ENCODE results near the gene FDXACB1. TPM values are rescaled to one million over a fixed set of nuclear protein-coding genes. Genes with fewer than 3 reads are reported as not detected.

Gene FDXACB1
- total and polyA plus RNA-seq, 9 of the 15 experiments (the other 6 are each of a cell fraction or from before 2014, with no cell fraction given) = 3.2 to 7.5 (median 5.3) TPM

DNA sequence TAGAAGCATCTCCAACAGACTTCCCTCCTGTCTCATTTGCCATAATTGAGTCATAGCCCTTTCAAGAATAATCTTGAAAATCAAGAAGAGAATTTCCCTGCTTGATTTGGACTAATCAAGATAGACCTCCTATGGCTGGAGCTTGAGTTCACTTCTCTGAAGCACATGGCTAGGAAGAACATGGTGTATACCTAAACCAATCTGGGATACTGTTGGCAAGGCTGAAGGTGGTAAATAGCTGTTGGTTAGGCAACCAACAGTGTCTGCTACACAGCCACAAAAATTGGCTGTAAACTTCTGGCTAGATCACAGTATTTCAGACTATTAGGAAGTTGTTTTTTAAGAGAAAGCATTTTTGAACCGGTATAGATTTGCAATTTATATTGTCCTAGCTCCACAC, 27.7 kb upstream of the FDXACB1 start:
- no TSS peak for BruUV-seq (replicated peaks)
- POLR2A ChIA-PET = interaction anchor here (1.0 kb wide), 1 partner anchor 18 kb away, joined by 3 read pairs; no protein-coding TSS in a partner anchor
- Histone ChIP-seq H3K9me3 (replicated peaks; ENCODE audit: control insufficient read depth, insufficient read depth, low read depth, low read length) (peaks cover 5% of the 10 kb centered on the region; the same call in 1 of the 2 replicates), H3K79me2 (ENCODE audit: control insufficient read depth, insufficient read depth, low read length) (no peaks in the 10 kb centered on the region), H4K20me1 (replicated peaks; ENCODE audit: control insufficient read depth, insufficient read depth, low read length) (no peaks in the 10 kb centered on the region), H3K9me1 (ENCODE audit: control insufficient read depth, insufficient read depth, low read length) (no peaks in the 10 kb centered on the region), H3K4me2 (ENCODE audit: insufficient read depth, low read length) (no peak overlapping the region), H3K4me3 (no peak overlapping the region), H3K4me1 (replicated peaks in 1 of 2; ENCODE audit: control insufficient read depth in 2 of 2, insufficient read depth in 2 of 2, low read length in 2 of 2) (peaks cover 17 to 28% of the 10 kb centered on the region in 2 experiments; a peak in 4 of 5 replicates), H2AFZ (ENCODE audit: low read depth, low read length) (peak overlapping the region; percentile 69; the same call in 1 of the 2 replicates), H3K36me3 (ENCODE audit: control insufficient read depth, insufficient read depth, low read length) (no peaks in the 10 kb centered on the region), H3K27me3 (ENCODE audit: control insufficient read depth in 2 of 2, insufficient read depth in 2 of 2, low read length in 2 of 2) (no peaks in the 10 kb centered on the region), H3K9ac (ENCODE audit: insufficient read depth in 1 of 2, low read depth in 2 of 2, low read length in 2 of 2) (no peak overlapping the region), H3K27ac (ENCODE audit: extremely low read depth, low read depth, low read length) (no peak overlapping the region)
- in situ Hi-C loops (cut with MboI) (no loop called here), intact Hi-C loops (cut with micrococcal nuclease) (no loop called here)
- TF ChIP-seq SRSF9 (IDR thresholded peaks at IDR 0.05; ENCODE audit: borderline replicate concordance, low read depth, low read length) (no peak), SRSF3 (IDR thresholded peaks at IDR 0.05; ENCODE audit: insufficient read depth, low read length) (no peak)
- WGBS (ENCODE audit: insufficient coverage, low coverage, missing lambda C conversion rate) = 44% methylated on average over 1 of the region's 1 CpG
- no peak for DNase-seq (ENCODE audit: extremely low read depth in 1 of 4, low spot score in 3 of 4)
- no peak for ATAC-seq
- FAIRE-seq = no peak
- CTCF ChIA-PET (ENCODE audit: low intra/inter-chr PET ratio) = no interaction called here

DNA sequence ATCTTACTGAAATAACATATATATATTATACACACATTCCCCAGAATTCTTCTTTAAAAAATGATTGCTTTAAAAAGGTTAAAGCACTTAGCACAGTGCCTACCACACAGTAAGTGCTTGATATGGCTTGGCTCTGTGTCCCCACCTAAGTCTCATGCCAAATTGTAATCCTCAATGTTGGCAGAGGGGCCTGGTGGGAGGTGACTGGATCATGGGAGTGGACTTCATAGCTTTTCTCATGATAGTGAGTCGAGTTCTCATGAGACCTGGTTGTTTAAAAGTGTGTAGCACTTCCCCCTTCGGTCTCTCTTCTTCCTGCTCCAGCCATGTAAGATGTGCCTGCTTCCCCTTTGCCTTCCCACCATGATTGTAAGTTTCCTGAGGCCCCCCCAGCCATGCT, 26.4 kb upstream of the FDXACB1 start:
- H3K27me3 ChIP-seq (ENCODE audit: control insufficient read depth in 2 of 2, insufficient read depth in 2 of 2, low read length in 2 of 2) = no peaks in the 10 kb centered on the region
- ATAC-seq (no peak), DNase-seq (ENCODE audit: extremely low read depth in 1 of 4, low spot score in 3 of 4) (no peak), FAIRE-seq (no peak)
- H3K4me1 ChIP-seq (replicated peaks in 1 of 2; ENCODE audit: control insufficient read depth in 2 of 2, insufficient read depth in 2 of 2, low read length in 2 of 2) = peaks cover 7 to 15% of the 10 kb centered on the region in 2 experiments; a peak in 4 of 5 replicates
- H4K20me1 ChIP-seq (replicated peaks; ENCODE audit: control insufficient read depth, insufficient read depth, low read length) = no peaks in the 10 kb centered on the region
- no peaks in the 10 kb centered on the region for H3K9me1 ChIP-seq (ENCODE audit: control insufficient read depth, insufficient read depth, low read length)
- no peaks in the 10 kb centered on the region for H3K79me2 ChIP-seq (ENCODE audit: control insufficient read depth, insufficient read depth, low read length)
- POLR2A ChIA-PET = no interaction called here
- H3K36me3 ChIP-seq (ENCODE audit: control insufficient read depth, insufficient read depth, low read length) = no peaks in the 10 kb centered on the region
- no peak overlapping the region for H3K9ac ChIP-seq (ENCODE audit: insufficient read depth in 1 of 2, low read depth in 2 of 2, low read length in 2 of 2)
- 47% methylated on average over 2 of the region's 2 CpGs for whole genome bisulfite sequencing (ENCODE audit: insufficient coverage, low coverage, missing lambda C conversion rate)
- H3K4me3 ChIP-seq = no peak overlapping the region
- H3K4me2 ChIP-seq (ENCODE audit: insufficient read depth, low read length) = no peak overlapping the region
- no peak overlapping the region for H2AFZ ChIP-seq (ENCODE audit: low read depth, low read length)
- in situ Hi-C loops (cut with MboI) = no loop called here
- no peak overlapping the region for H3K27ac ChIP-seq (ENCODE audit: extremely low read depth, low read depth, low read length)
- peaks cover 5% of the 10 kb centered on the region; the same call in 1 of the 2 replicates for H3K9me3 ChIP-seq (replicated peaks; ENCODE audit: control insufficient read depth, insufficient read depth, low read depth, low read length)
- CTCF ChIA-PET (ENCODE audit: low intra/inter-chr PET ratio) = no interaction called here
- intact Hi-C loops (cut with micrococcal nuclease) = no loop called here
- no TSS peak for BruUV-seq (replicated peaks)
- TF ChIP-seq EWSR1 (IDR thresholded peaks at IDR 0.05; ENCODE audit: borderline replicate concordance, low read depth, partially characterized antibody) (no peak), ZNF253 (CRISPR knock-in tag; conservative IDR thresholded peaks at IDR 0.05) (no peak), ZC3H11A (IDR thresholded peaks at IDR 0.05; ENCODE audit: low read depth, low read length) (no peak), MCM7 (IDR thresholded peaks at IDR 0.05) (no peak), TFAM (CRISPR knock-in tag; conservative IDR thresholded peaks at IDR 0.05) (no peak), GATAD2B (IDR thresholded peaks at IDR 0.05; ENCODE audit: borderline replicate concordance) (no peak), ZNF212 (CRISPR knock-in tag; IDR thresholded peaks at IDR 0.05) (no peak)
- TF ChIP-seq, protein P1, sequence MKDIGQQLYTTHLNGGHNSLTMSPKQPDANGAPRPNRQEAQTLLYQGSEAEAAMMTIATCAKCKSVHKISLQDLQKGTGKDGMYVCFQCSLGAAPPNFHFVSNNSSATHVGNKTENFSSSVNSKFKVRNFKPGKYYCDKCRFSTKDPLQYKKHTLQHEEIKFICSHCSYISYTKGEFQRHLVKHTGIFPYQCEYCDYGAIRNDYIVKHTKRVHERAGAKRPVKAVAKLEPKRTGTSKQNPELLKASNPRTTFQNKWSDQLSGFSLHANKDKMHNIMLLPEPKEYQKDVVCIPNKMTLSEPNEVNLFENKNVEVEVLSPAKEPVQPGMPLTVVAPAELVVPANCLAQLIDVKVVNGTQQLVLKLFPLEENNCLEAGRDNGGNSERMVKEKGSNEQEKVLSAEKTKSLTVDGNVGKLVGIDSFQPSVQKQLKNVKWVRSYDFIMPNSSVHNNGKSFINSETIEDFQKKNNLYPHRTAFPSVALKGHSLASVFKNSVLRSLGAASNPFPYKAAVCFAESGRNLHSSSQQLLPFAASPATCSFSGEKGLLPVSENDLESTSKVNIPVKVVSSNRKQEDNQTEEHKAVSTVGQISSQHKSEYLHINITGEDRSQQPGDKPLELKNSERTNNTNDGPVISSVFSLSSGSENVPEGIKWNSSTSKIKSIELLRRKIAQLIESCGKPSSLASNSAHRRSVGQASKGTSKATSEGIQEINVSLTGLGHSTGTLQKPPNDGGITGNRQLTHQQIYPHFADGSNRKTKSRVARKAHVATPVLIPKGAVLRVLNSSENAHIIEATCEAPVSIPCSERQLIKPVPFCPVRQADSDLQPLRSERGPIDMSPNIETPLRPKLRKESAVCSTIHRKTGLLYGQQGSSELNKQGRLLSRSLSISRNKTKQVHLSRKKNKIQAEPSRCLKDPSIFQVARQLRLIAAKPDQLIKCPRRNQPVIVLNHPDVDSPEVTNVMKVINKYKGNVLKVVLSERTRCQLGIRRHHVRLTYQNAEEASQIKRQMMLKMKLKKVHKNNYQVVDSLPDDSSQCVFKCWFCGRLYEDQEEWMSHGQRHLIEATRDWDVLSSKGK (CRISPR knock-in tag; IDR thresholded peaks at IDR 0.05) = no peak
- TF ChIP-seq, protein P2, sequence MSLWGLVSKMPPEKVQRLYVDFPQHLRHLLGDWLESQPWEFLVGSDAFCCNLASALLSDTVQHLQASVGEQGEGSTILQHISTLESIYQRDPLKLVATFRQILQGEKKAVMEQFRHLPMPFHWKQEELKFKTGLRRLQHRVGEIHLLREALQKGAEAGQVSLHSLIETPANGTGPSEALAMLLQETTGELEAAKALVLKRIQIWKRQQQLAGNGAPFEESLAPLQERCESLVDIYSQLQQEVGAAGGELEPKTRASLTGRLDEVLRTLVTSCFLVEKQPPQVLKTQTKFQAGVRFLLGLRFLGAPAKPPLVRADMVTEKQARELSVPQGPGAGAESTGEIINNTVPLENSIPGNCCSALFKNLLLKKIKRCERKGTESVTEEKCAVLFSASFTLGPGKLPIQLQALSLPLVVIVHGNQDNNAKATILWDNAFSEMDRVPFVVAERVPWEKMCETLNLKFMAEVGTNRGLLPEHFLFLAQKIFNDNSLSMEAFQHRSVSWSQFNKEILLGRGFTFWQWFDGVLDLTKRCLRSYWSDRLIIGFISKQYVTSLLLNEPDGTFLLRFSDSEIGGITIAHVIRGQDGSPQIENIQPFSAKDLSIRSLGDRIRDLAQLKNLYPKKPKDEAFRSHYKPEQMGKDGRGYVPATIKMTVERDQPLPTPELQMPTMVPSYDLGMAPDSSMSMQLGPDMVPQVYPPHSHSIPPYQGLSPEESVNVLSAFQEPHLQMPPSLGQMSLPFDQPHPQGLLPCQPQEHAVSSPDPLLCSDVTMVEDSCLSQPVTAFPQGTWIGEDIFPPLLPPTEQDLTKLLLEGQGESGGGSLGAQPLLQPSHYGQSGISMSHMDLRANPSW (CRISPR knock-in tag; IDR thresholded peaks at IDR 0.05) = no peak

Data from K562 (cell line).